Neural progenitor cell (in vitro differentiated cells): ENCODE measurements around the gene AMER1. TPM values are rescaled to one million over a fixed set of nuclear protein-coding genes. Genes with fewer than 3 reads are reported as not detected.

Experiments used
- DNase-seq: peaks from one replicate; pipeline ENCODE4 v3.0.0-alpha.2; 2016; ENCODE audit warnings: low spot score
- H2AFZ ChIP-seq: fragments of 200-600 bp; sonication (generic); replicated peaks from 2 replicates; pipeline ENCODE4 v1.6.1; 2016; ENCODE audit warnings: antibody characterized with exemption
- H3F3A ChIP-seq: fragments of 200-600 bp; sonication (generic); 2 replicates; pipeline ENCODE4 v1.6.1; 2016; ENCODE audit warnings: antibody characterized with exemption, low read depth
- H3K27ac ChIP-seq: fragments of 200-600 bp; sonication (generic); 2 replicates; pipeline ENCODE4 v1.5.1; 2016; ENCODE audit warnings: mild to moderate bottlenecking
- H3K27me3 ChIP-seq: fragments of 200-600 bp; sonication (generic); 2 replicates; pipeline ENCODE4 v1.6.1; 2016; ENCODE audit warnings: mild to moderate bottlenecking, moderate library complexity
- H3K36me3 ChIP-seq: fragments of 200-600 bp; sonication (generic); 2 replicates; pipeline ENCODE4 v1.5.1; 2016
- H3K4me1 ChIP-seq: fragments of 200-600 bp; sonication (generic); 2 replicates; pipeline ENCODE4 v1.6.1; 2016; ENCODE audit warnings: mixed run types
- H3K4me2 ChIP-seq: fragments of 200-600 bp; sonication (generic); 2 replicates; pipeline ENCODE4 v1.6.1; 2016
- H3K4me3 ChIP-seq: fragments of 200-600 bp; sonication (generic); 2 replicates; pipeline ENCODE4 v1.5.1; 2016
- H3K79me2 ChIP-seq: fragments of 200-600 bp; sonication (generic); 2 replicates; pipeline ENCODE4 v1.6.1; 2016; ENCODE audit warnings: low read depth
- H3K9ac ChIP-seq: fragments of 200-600 bp; sonication (generic); 2 replicates; pipeline ENCODE4 v1.6.1; 2016
- H3K9me3 ChIP-seq: fragments of 200-600 bp; sonication (generic); 2 replicates; pipeline ENCODE4 v1.5.1; 2016; ENCODE audit warnings: low read depth
- H4K20me1 ChIP-seq: fragments of 200-600 bp; sonication (generic); 2 replicates; pipeline ENCODE4 v1.6.1; 2016; ENCODE audit warnings: low read depth
- H3K27ac Mint-ChIP-seq: 3 replicates; pipeline ENCODE4 v1.8.0; 2021; ENCODE audit warnings: mixed read lengths
- H3K27me3 Mint-ChIP-seq: 2 replicates; pipeline ENCODE4 v1.8.0; 2022; ENCODE audit warnings: low read depth, mild to moderate bottlenecking, inconsistent platforms, moderate library complexity, mixed read lengths; ENCODE audit not compliant: insufficient read depth
- H3K36me3 Mint-ChIP-seq: 3 replicates; pipeline ENCODE4 v1.8.0; 2021; ENCODE audit warnings: mixed read lengths
- H3K4me1 Mint-ChIP-seq: 3 replicates; pipeline ENCODE4 v1.8.0; 2021; ENCODE audit warnings: mixed read lengths
- H3K4me3 Mint-ChIP-seq: 3 replicates; pipeline ENCODE4 v1.8.0; 2021; ENCODE audit warnings: mild to moderate bottlenecking, moderate library complexity, mixed read lengths
- H3K9me3 Mint-ChIP-seq: 3 replicates; pipeline ENCODE4 v1.8.0; 2020; ENCODE audit warnings: mixed read lengths
- CTCF ChIP-seq: fragments of 200-600 bp; sonication (generic); IDR thresholded peaks from 2 replicates; pipeline ENCODE4 v1.5.1; 2017; ENCODE audit warnings: antibody characterized with exemption, mild to moderate bottlenecking
- EZH2 ChIP-seq: fragments of 200-600 bp; sonication (generic); IDR thresholded peaks from 2 replicates; pipeline ENCODE4 v1.6.1; 2017; ENCODE audit warnings: antibody characterized with exemption, mild to moderate bottlenecking, moderate library complexity
- EZH2phosphoT487 ChIP-seq: fragments of 200-600 bp; sonication (generic); IDR thresholded peaks from 2 replicates; pipeline ENCODE4 v1.6.1; 2017; ENCODE audit warnings: antibody characterized with exemption
- total RNA-seq: library from RNA; depleted of rRNA; stranded (reverse); fragments of >200 nt; gene quantifications from 2 replicates; pipeline ENCODE4 v1.2.3, GENCODE V29; 2015; ENCODE audit warnings: low replicate concordance

Gene AMER1
- total RNA-seq, 1 donor from 2014 or later, result 6.7 TPM

GRCh38 chrX:64191281-64192010, 14.1 kb downstream of the AMER1 start:
- no peak overlapping the region for H3K9ac ChIP-seq
- H3K4me1 ChIP-seq, result no peaks in the 10 kb centered on the region
- H2AFZ ChIP-seq, result no peak overlapping the region
- no peak overlapping the region for H3K4me3 ChIP-seq
- Mint-ChIP-seq H3K36me3 (peaks cover 22% of the 10 kb centered on the region), H3K27me3 (no peaks in the 10 kb centered on the region), H3K9me3 (peaks cover 9% of the 10 kb centered on the region), H3K4me3 (no peak overlapping the region), H3K27ac (no peak overlapping the region), H3K4me1 (no peaks in the 10 kb centered on the region)
- TF ChIP-seq EZH2 (no peak), CTCF (no peak), EZH2phosphoT487 (no peak)
- no peaks in the 10 kb centered on the region for H3K79me2 ChIP-seq
- H3K4me2 ChIP-seq, result no peak overlapping the region
- no peak overlapping the region for H3K27ac ChIP-seq
- no peaks in the 10 kb centered on the region for H4K20me1 ChIP-seq
- H3K27me3 ChIP-seq, result no peaks in the 10 kb centered on the region
- H3F3A ChIP-seq, result no peaks in the 10 kb centered on the region
- H3K9me3 ChIP-seq, result no peaks in the 10 kb centered on the region
- no peak for DNase-seq
- H3K36me3 ChIP-seq, result no peaks in the 10 kb centered on the region

GRCh38 chrX:64190136-64190740, 15.3 kb downstream of the AMER1 start:
- Histone ChIP-seq H3K4me1 (no peaks in the 10 kb centered on the region), H3K4me2 (no peak overlapping the region), H4K20me1 (no peaks in the 10 kb centered on the region), H3K79me2 (no peaks in the 10 kb centered on the region), H3K36me3 (no peaks in the 10 kb centered on the region), H3K4me3 (no peak overlapping the region), H3K27ac (no peak overlapping the region), H3K27me3 (no peaks in the 10 kb centered on the region), H3K9me3 (no peaks in the 10 kb centered on the region), H3K9ac (no peak overlapping the region), H3F3A (no peaks in the 10 kb centered on the region), H2AFZ (no peak overlapping the region)
- Mint-ChIP-seq H3K27ac (no peak overlapping the region), H3K4me1 (no peaks in the 10 kb centered on the region), H3K27me3 (no peaks in the 10 kb centered on the region), H3K4me3 (no peak overlapping the region), H3K36me3 (peaks cover 22% of the 10 kb centered on the region), H3K9me3 (peaks cover 11% of the 10 kb centered on the region)
- no peak for DNase-seq
- no peak for TF ChIP-seq CTCF
- TF ChIP-seq EZH2, result no peak
- TF ChIP-seq EZH2phosphoT487, result no peak

- Mint-ChIP-seq H3K9me3 (peaks cover 11% of the 10 kb centered on the region), H3K27ac (no peak overlapping the region), H3K36me3 (peaks cover 17% of the 10 kb centered on the region), H3K4me1 (no peaks in the 10 kb centered on the region), H3K27me3 (no peaks in the 10 kb centered on the region), H3K4me3 (no peak overlapping the region)
- Histone ChIP-seq H3K4me3 (no peak overlapping the region), H3K36me3 (no peaks in the 10 kb centered on the region), H3K27me3 (no peaks in the 10 kb centered on the region), H3K27ac (no peak overlapping the region), H4K20me1 (no peaks in the 10 kb centered on the region), H3K9me3 (no peaks in the 10 kb centered on the region), H3K79me2 (no peaks in the 10 kb centered on the region), H3K4me1 (no peaks in the 10 kb centered on the region), H3F3A (no peaks in the 10 kb centered on the region), H3K9ac (no peak overlapping the region), H2AFZ (no peak overlapping the region), H3K4me2 (no peak overlapping the region)
- TF ChIP-seq EZH2 (no peak), CTCF (no peak), EZH2phosphoT487 (no peak)
- no peak for DNase-seq
Measured at GRCh38 chrX:64188901-64189300, 16.6 kb downstream of the AMER1 start.
